Gastrocnemius medialis (tissue), 4 donors: Measurements from ENCODE around the gene BTBD19. TPM values are rescaled to one million over a fixed set of nuclear protein-coding genes. Genes with fewer than 3 reads are reported as not detected.

Source experiments
- ATAC-seq, 2 donors: fragments of 150-250 bp; one replicate each; pipeline ENCODE4 v1.9.1; 2016
- DNase-seq, 2 donors: peaks; one replicate each; pipeline ENCODE4 v3.0.0-alpha.2; 2019
- H3K27ac ChIP-seq, 4 donors: fragments of 200-600 bp; sonication (generic); 1 replicate in 1 of 4; 2 replicates in 3 of 4; pipeline ENCODE4 v1.5.1; 2016 to 2018; ENCODE audit warnings: mild to moderate bottlenecking in 2 of 4, moderate library complexity in 1 of 4
- H3K27me3 ChIP-seq, 3 donors: fragments of 200-600 bp; sonication (generic) in 2 of 3; 1 replicate in 1 of 3; 2 replicates in 2 of 3; pipeline versions ENCODE4 v1.5.1 to v1.6.0; 2016 to 2019; ENCODE audit warnings: mild to moderate bottlenecking in 1 of 3, moderate library complexity in 1 of 3
- H3K36me3 ChIP-seq, 2 donors: fragments of 200-600 bp; sonication (generic) in 1 of 2; one replicate each; pipeline ENCODE4 v1.5.1; 2017 to 2018
- H3K4me1 ChIP-seq, 2 donors: fragments of 200-600 bp; sonication (generic) in 1 of 2; one replicate each; pipeline ENCODE4 v1.5.1; 2016 to 2017; ENCODE audit warnings: mild to moderate bottlenecking in 2 of 2
- H3K4me3 ChIP-seq, 4 donors: fragments of 200-600 bp; sonication (generic) in 3 of 4; 1 replicate in 1 of 4; 2 replicates in 3 of 4; pipeline ENCODE4 v1.5.1; 2016 to 2019; ENCODE audit warnings: mild to moderate bottlenecking in 2 of 4
- H3K9me3 ChIP-seq, 3 donors: fragments of 200-600 bp; sonication (generic) in 2 of 3; 1 replicate in 1 of 3; 2 replicates in 2 of 3; pipeline ENCODE4 v1.5.1; 2016 to 2019
- CTCF ChIP-seq, 5 experiments: fragments of 450-650 bp in 3 of 5; fragments of 200-600 bp in 2 of 5; sonication (generic) in 2 of 5; IDR thresholded peaks in 4 of 5; conservative IDR thresholded peaks in 1 of 5; 1 replicate in 4 of 5; 2 replicates in 1 of 5; pipeline ENCODE4 v1.5.1; 2016 to 2019; ENCODE audit warnings: antibody characterized with exemption in 5 of 5, mild to moderate bottlenecking in 3 of 5, moderate library complexity in 3 of 5
- POLR2A ChIP-seq, 2 donors: fragments of 450-650 bp; IDR thresholded peaks; one replicate each; pipeline ENCODE4 v1.6.1; 2017; ENCODE audit warnings: antibody characterized with exemption in 2 of 2, mild to moderate bottlenecking in 2 of 2, moderate library complexity in 2 of 2
- in situ Hi-C, 4 donors: fragments of 200-750 bp; cut with MboI; loops; one replicate each; pipeline versions ENCODE4 v1.15.0 to v1.8.0; 2017; ENCODE audit warnings: low sequenced_read_pairs in 4 of 4
- intact Hi-C: fragments of 100-400 bp; cut with DNase I; formaldehyde crosslinking; loops from one replicate; pipeline ENCODE4 v1.15.1; 2023; ENCODE audit warnings: low total_unique reads
- total RNA-seq, 4 donors: library from RNA; depleted of rRNA; stranded (reverse); fragments of >200 nt; gene quantifications; one replicate each; pipeline versions ENCODE4 v1.1.0 to v1.2.3, GENCODE V29; 2016

The BTBD19 gene
- total RNA-seq, 4 donors from 2014 or later = 0.71 to 1.4 (median 0.91) TPM; not detected in 1

GRCh38 chr1:44819608-44820327 lies 11.4 kb downstream of the BTBD19 start:
- peak; percentile 83 to 89 for ATAC-seq
- peak; percentile 66 to 85 for DNase-seq
- intact Hi-C loops (loop anchor here (1.0 to 5.0 kb wide), 3 partner anchors 19 to 88 kb away; partner anchors contain the start of genes BEST4, PLK3 and RNU5D-1), in situ Hi-C loops (no loop called here)
- Histone ChIP-seq H3K27ac (peak overlapping the region; percentile 86 to 91 (median 89)), H3K9me3 (no peaks in the 10 kb centered on the region), H3K36me3 (no peaks in the 10 kb centered on the region), H3K27me3 (no peaks in the 10 kb centered on the region), H3K4me3 (peak overlapping the region; percentile 46 to 70 (median 64)), H3K4me1 (peaks cover 6 to 13% of the 10 kb centered on the region in 2 donors)
- no peak for TF ChIP-seq CTCF (IDR thresholded peaks at IDR 0.05 in 4 of 5, conservative IDR thresholded peaks at IDR 0.05 in 1 of 5)
- peak; percentile 92 to 94 for TF ChIP-seq POLR2A (IDR thresholded peaks at IDR 0.05)

GRCh38 chr1:44820328-44821239 lies 12.3 kb downstream of the BTBD19 start:
- H3K9me3 ChIP-seq = no peaks in the 10 kb centered on the region
- no peak for TF ChIP-seq CTCF (IDR thresholded peaks at IDR 0.05 in 4 of 5, conservative IDR thresholded peaks at IDR 0.05 in 1 of 5)
- no peak for TF ChIP-seq POLR2A (IDR thresholded peaks at IDR 0.05)
- in situ Hi-C loops = no loop called here
- no peak for DNase-seq
- no peaks in the 10 kb centered on the region for H3K27me3 ChIP-seq
- peak; percentile 15 to 44 for ATAC-seq
- peaks cover 6 to 13% of the 10 kb centered on the region in 2 donors for H3K4me1 ChIP-seq
- H3K27ac ChIP-seq = peak overlapping the region; percentile 86 to 91 (median 89)
- intact Hi-C loops = loop anchor here (1.0 to 5.0 kb wide), 2 partner anchors 33 to 89 kb away; partner anchors contain the start of genes BEST4 and RNU5D-1
- H3K4me3 ChIP-seq = peak overlapping the region; percentile 46 to 70 (median 64)
- H3K36me3 ChIP-seq = no peaks in the 10 kb centered on the region

GRCh38 chr1:44821240-44821715 lies 13.0 kb downstream of the BTBD19 start:
- ATAC-seq = no peak
- no peak for DNase-seq
- H3K4me3 ChIP-seq = no peak overlapping the region
- intact Hi-C loops (loop anchor here (5.0 kb wide), 1 partner anchor 34 kb away; the partner anchor contains the start of gene BEST4), in situ Hi-C loops (no loop called here)
- H3K27me3 ChIP-seq = no peaks in the 10 kb centered on the region
- peaks cover 6 to 13% of the 10 kb centered on the region in 2 donors for H3K4me1 ChIP-seq
- TF ChIP-seq POLR2A (IDR thresholded peaks at IDR 0.05) (no peak), CTCF (IDR thresholded peaks at IDR 0.05 in 4 of 5, conservative IDR thresholded peaks at IDR 0.05 in 1 of 5) (no peak)
- H3K9me3 ChIP-seq = no peaks in the 10 kb centered on the region
- peak overlapping the region in 2 of 4 donors; percentile 86 to 91 for H3K27ac ChIP-seq
- no peaks in the 10 kb centered on the region for H3K36me3 ChIP-seq

- ATAC-seq (no peak), DNase-seq (no peak)
- Histone ChIP-seq H3K9me3 (no peaks in the 10 kb centered on the region), H3K4me3 (no peak overlapping the region), H3K27me3 (no peaks in the 10 kb centered on the region), H3K27ac (no peak overlapping the region), H3K36me3 (no peaks in the 10 kb centered on the region), H3K4me1 (peaks cover 6 to 13% of the 10 kb centered on the region in 2 donors)
- intact Hi-C loops (loop anchor here (5.0 kb wide), 1 partner anchor 35 kb away; the partner anchor contains the start of gene BEST4), in situ Hi-C loops (no loop called here)
- TF ChIP-seq CTCF (IDR thresholded peaks at IDR 0.05 in 4 of 5, conservative IDR thresholded peaks at IDR 0.05 in 1 of 5) (no peak), POLR2A (IDR thresholded peaks at IDR 0.05) (no peak)
Measured at GRCh38 chr1:44822131-44822701, 13.9 kb downstream of the BTBD19 start.
